Measurements from ENCODE around the gene RIN2. TPM values are rescaled to one million over a fixed set of nuclear protein-coding genes. Genes with fewer than 3 reads are reported as not detected.

RIN2 gene
- total RNA-seq, 1 donor from 2014 or later = 21.2 TPM

GRCh38 chr20:19713822-19714578 lies 44.1 kb upstream of the RIN2 start:
- no peak overlapping the region for H3K27ac ChIP-seq (ENCODE audit: low read depth, low read length)
- no peak overlapping the region for H3K4me3 ChIP-seq (ENCODE audit: insufficient read depth, low read depth, low read length)
- DNase-seq (ENCODE audit: low read depth) (no peak), FAIRE-seq (no peak)
- H2AFZ ChIP-seq (ENCODE audit: low read depth, low read length) = no peak overlapping the region
- Mint-ChIP-seq H3K27ac (ENCODE audit: unreplicated experiment) (no peak overlapping the region), H3K36me3 (ENCODE audit: low read depth, unreplicated experiment) (no peaks in the 10 kb centered on the region), H3K27me3 (ENCODE audit: low read depth, unreplicated experiment) (peaks cover under 1% of the 10 kb centered on the region), H3K4me1 (ENCODE audit: low read depth, unreplicated experiment) (no peaks in the 10 kb centered on the region), H3K9me3 (ENCODE audit: unreplicated experiment) (peaks cover 4% of the 10 kb centered on the region), H3K4me3 (ENCODE audit: unreplicated experiment) (no peak overlapping the region)
- no peaks in the 10 kb centered on the region for H3K4me1 ChIP-seq (ENCODE audit: insufficient read depth, low read length)
- H3K27me3 ChIP-seq (ENCODE audit: insufficient read depth, low read length) = peaks cover 5% of the 10 kb centered on the region
- H3K9ac ChIP-seq (ENCODE audit: low read length) = no peak overlapping the region
- no peaks in the 10 kb centered on the region for H4K20me1 ChIP-seq (ENCODE audit: insufficient read depth, low read length)
- no peak for TF ChIP-seq EZH2 (IDR thresholded peaks at IDR 0.05; ENCODE audit: insufficient read depth, low read length)
- no peak for TF ChIP-seq CTCF (IDR thresholded peaks at IDR 0.05; ENCODE audit: insufficient read depth, low read depth, low read length)
- no peaks in the 10 kb centered on the region for H3K36me3 ChIP-seq (ENCODE audit: insufficient read depth, low read length)
- no peak overlapping the region for H3K4me2 ChIP-seq (ENCODE audit: low read length)
- H3K9me3 ChIP-seq (ENCODE audit: insufficient read depth, low read depth, low read length) = no peaks in the 10 kb centered on the region
- no peaks in the 10 kb centered on the region for H3K79me2 ChIP-seq (ENCODE audit: insufficient read depth, low read length)

- Mint-ChIP-seq H3K36me3 (ENCODE audit: low read depth, unreplicated experiment) (no peaks in the 10 kb centered on the region), H3K9me3 (ENCODE audit: unreplicated experiment) (peaks cover 8% of the 10 kb centered on the region), H3K27ac (ENCODE audit: unreplicated experiment) (no peak overlapping the region), H3K4me1 (ENCODE audit: low read depth, unreplicated experiment) (no peaks in the 10 kb centered on the region), H3K27me3 (ENCODE audit: low read depth, unreplicated experiment) (peaks cover 5% of the 10 kb centered on the region), H3K4me3 (ENCODE audit: unreplicated experiment) (no peak overlapping the region)
- Histone ChIP-seq H3K79me2 (ENCODE audit: insufficient read depth, low read length) (no peaks in the 10 kb centered on the region), H3K9me3 (ENCODE audit: insufficient read depth, low read depth, low read length) (no peaks in the 10 kb centered on the region), H3K4me1 (ENCODE audit: insufficient read depth, low read length) (no peaks in the 10 kb centered on the region), H3K36me3 (ENCODE audit: insufficient read depth, low read length) (no peaks in the 10 kb centered on the region), H2AFZ (ENCODE audit: low read depth, low read length) (no peak overlapping the region), H3K27me3 (ENCODE audit: insufficient read depth, low read length) (peaks cover 5% of the 10 kb centered on the region), H3K4me2 (ENCODE audit: low read length) (no peak overlapping the region), H3K27ac (ENCODE audit: low read depth, low read length) (no peak overlapping the region), H4K20me1 (ENCODE audit: insufficient read depth, low read length) (no peaks in the 10 kb centered on the region), H3K4me3 (ENCODE audit: insufficient read depth, low read depth, low read length) (no peak overlapping the region), H3K9ac (ENCODE audit: low read length) (no peak overlapping the region)
- no peak for TF ChIP-seq EZH2 (IDR thresholded peaks at IDR 0.05; ENCODE audit: insufficient read depth, low read length)
- TF ChIP-seq CTCF (IDR thresholded peaks at IDR 0.05; ENCODE audit: insufficient read depth, low read depth, low read length) = no peak
- DNase-seq (ENCODE audit: low read depth) (no peak), FAIRE-seq (no peak)
Measured at GRCh38 chr20:19714579-19714840, 43.5 kb upstream of the RIN2 start.

- no peak overlapping the region for H3K4me2 ChIP-seq (ENCODE audit: low read length)
- FAIRE-seq = no peak
- no peak for TF ChIP-seq CTCF (IDR thresholded peaks at IDR 0.05; ENCODE audit: insufficient read depth, low read depth, low read length)
- H3K9ac ChIP-seq (ENCODE audit: low read length) = no peak overlapping the region
- H3K36me3 Mint-ChIP-seq (ENCODE audit: low read depth, unreplicated experiment) = no peaks in the 10 kb centered on the region
- peaks cover 15% of the 10 kb centered on the region for H3K27me3 Mint-ChIP-seq (ENCODE audit: low read depth, unreplicated experiment)
- H4K20me1 ChIP-seq (ENCODE audit: insufficient read depth, low read length) = no peaks in the 10 kb centered on the region
- H3K27ac ChIP-seq (ENCODE audit: low read depth, low read length) = no peak overlapping the region
- H3K4me1 ChIP-seq (ENCODE audit: insufficient read depth, low read length) = no peaks in the 10 kb centered on the region
- no peak overlapping the region for H3K4me3 ChIP-seq (ENCODE audit: insufficient read depth, low read depth, low read length)
- no peaks in the 10 kb centered on the region for H3K79me2 ChIP-seq (ENCODE audit: insufficient read depth, low read length)
- peaks cover 3% of the 10 kb centered on the region for H3K27me3 ChIP-seq (ENCODE audit: insufficient read depth, low read length)
- H3K4me3 Mint-ChIP-seq (ENCODE audit: unreplicated experiment) = no peak overlapping the region
- H3K36me3 ChIP-seq (ENCODE audit: insufficient read depth, low read length) = no peaks in the 10 kb centered on the region
- no peak overlapping the region for H2AFZ ChIP-seq (ENCODE audit: low read depth, low read length)
- no peak for DNase-seq (ENCODE audit: low read depth)
- no peaks in the 10 kb centered on the region for H3K4me1 Mint-ChIP-seq (ENCODE audit: low read depth, unreplicated experiment)
- H3K9me3 Mint-ChIP-seq (ENCODE audit: unreplicated experiment) = peaks cover 10% of the 10 kb centered on the region
- H3K9me3 ChIP-seq (ENCODE audit: insufficient read depth, low read depth, low read length) = no peaks in the 10 kb centered on the region
- no peak overlapping the region for H3K27ac Mint-ChIP-seq (ENCODE audit: unreplicated experiment)
Measured at GRCh38 chr20:19715986-19716385, 42.1 kb upstream of the RIN2 start.

All from astrocyte (in vitro differentiated cells and primary cell).